Activated T-cell treated with anti-CD3 and anti-CD28 coated beads for 24 hours (primary cell): ENCODE results near the gene TNS3.

Experiments
- DNase-seq: peaks from one replicate; pipeline ENCODE4 v3.0.0-alpha.2; 2020; ENCODE audit warnings: low read depth

TNS3 gene

GRCh38 chr7:47521011-47521795 lies 60.7 kb downstream of the TNS3 start:
- DNase-seq: no peak

GRCh38 chr7:47520406-47520805 lies 61.5 kb downstream of the TNS3 start:
- DNase-seq: no peak

GRCh38 chr7:47518827-47519226 lies 63.1 kb downstream of the TNS3 start:
- no peak for DNase-seq

GRCh38 chr7:47517821-47518480 lies 64.0 kb downstream of the TNS3 start:
- no peak for DNase-seq

- DNase-seq: no peak
Observed at GRCh38 chr7:47516985-47517600, 64.8 kb downstream of the TNS3 start.

- no peak for DNase-seq
Observed at GRCh38 chr7:47516386-47516785, 65.5 kb downstream of the TNS3 start.

- DNase-seq: no peak
Observed at GRCh38 chr7:47515305-47515834, 66.5 kb downstream of the TNS3 start.

- DNase-seq: no peak
Observed at GRCh38 chr7:47514818-47515217, 67.1 kb downstream of the TNS3 start.

GRCh38 chr7:47514367-47514766 lies 67.5 kb downstream of the TNS3 start:
- no peak for DNase-seq

- no peak for DNase-seq
Observed at GRCh38 chr7:47513741-47514241, 68.1 kb downstream of the TNS3 start.

GRCh38 chr7:47512481-47513176 lies 69.3 kb downstream of the TNS3 start:
- DNase-seq: no peak

- no peak for DNase-seq
Observed at GRCh38 chr7:47511699-47512370, 70.1 kb downstream of the TNS3 start.

GRCh38 chr7:47510786-47511185 lies 71.1 kb downstream of the TNS3 start:
- no peak for DNase-seq

GRCh38 chr7:47510192-47510591 lies 71.7 kb downstream of the TNS3 start:
- no peak for DNase-seq

- no peak for DNase-seq
Observed at GRCh38 chr7:47509571-47509970, 72.3 kb downstream of the TNS3 start.

- no peak for DNase-seq
Observed at GRCh38 chr7:47508389-47509380, 73.2 kb downstream of the TNS3 start.

GRCh38 chr7:47507522-47507921 lies 74.4 kb downstream of the TNS3 start:
- DNase-seq: no peak

GRCh38 chr7:47506382-47507339 lies 75.2 kb downstream of the TNS3 start:
- DNase-seq: no peak
